ENCODE data around the gene UGT8.

GRCh38 chr4:114725066-114725465 is 126.5 kb downstream of the UGT8 start:
- TF ChIP-seq POLR2A (IDR thresholded peaks at IDR 0.05) (no peak), CTCF (IDR thresholded peaks at IDR 0.05) (no peak), EP300 (IDR thresholded peaks at IDR 0.05) (no peak)
